Activated CD4-positive, alpha-beta T cell treated with anti-CD3 and anti-CD28 coated beads, Interleukin-2, amount 50 U/mL, for 24 hours (primary cell): Measurements from ENCODE around the gene TPO.
A peak's percentile ranks its signal among the peaks of the same experiment; 100 is the strongest.

Source experiments
- DNase-seq, 2 donors: peaks; one replicate each; pipeline ENCODE4 v3.0.0-alpha.2; 2020; ENCODE audit warnings: low read depth in 1 of 2, low spot score in 1 of 2

The TPO gene

GRCh38 chr2:1518867-1519530 is 105.7 kb downstream of the TPO start:
- no peak for DNase-seq

- DNase-seq: no peak
Measured at GRCh38 chr2:1521191-1521877, 108.1 kb downstream of the TPO start.

GRCh38 chr2:1521878-1522830 is 108.9 kb downstream of the TPO start:
- no peak for DNase-seq

GRCh38 chr2:1527153-1527992 is 114.1 kb downstream of the TPO start:
- no peak for DNase-seq

- DNase-seq: no peak
Measured at GRCh38 chr2:1528273-1529064, 115.2 kb downstream of the TPO start.

- no peak for DNase-seq
Measured at GRCh38 chr2:1538663-1539062, 125.4 kb downstream of the TPO start.

GRCh38 chr2:1539441-1539840 is 126.2 kb downstream of the TPO start:
- no peak for DNase-seq

- DNase-seq: no peak
Measured at GRCh38 chr2:1539973-1540372, 126.7 kb downstream of the TPO start.

- no peak for DNase-seq
Measured at GRCh38 chr2:1540481-1540880, 127.2 kb downstream of the TPO start.

GRCh38 chr2:1541040-1541439 is 127.8 kb downstream of the TPO start:
- DNase-seq: no peak

GRCh38 chr2:1541819-1542475 is 128.7 kb downstream of the TPO start:
- no peak for DNase-seq

GRCh38 chr2:1542971-1543370 is 129.7 kb downstream of the TPO start:
- no peak for DNase-seq

- DNase-seq: no peak
Measured at GRCh38 chr2:1543776-1544477, 130.7 kb downstream of the TPO start.

- no peak for DNase-seq
Measured at GRCh38 chr2:1544478-1545069, 131.3 kb downstream of the TPO start.

GRCh38 chr2:1546023-1546591 is 132.8 kb downstream of the TPO start:
- DNase-seq: peak in 1 of 2 donors; percentile 32

GRCh38 chr2:1546901-1547300 is 133.6 kb downstream of the TPO start:
- DNase-seq: no peak

GRCh38 chr2:1548910-1549673 is 135.8 kb downstream of the TPO start:
- no peak for DNase-seq
